Measurements from ENCODE around the gene FITM1. TPM values are rescaled to one million over a fixed set of nuclear protein-coding genes. Genes with fewer than 3 reads are reported as not detected.

Gene FITM1
- total RNA-seq, 1 experiment from 2014 or later, result 0.72 TPM

GRCh38 chr14:24100197-24100981, 30.1 kb upstream of the FITM1 start:
- Histone ChIP-seq H2BK20ac (ENCODE audit: low read depth, low read length, poor library complexity, severe bottlenecking) (no peak overlapping the region), H3K4me1 (ENCODE audit: insufficient read depth, low read length) (no peaks in the 10 kb centered on the region), H3K27me3 (ENCODE audit: insufficient read depth, low read length) (no peaks in the 10 kb centered on the region), H3K79me1 (ENCODE audit: insufficient read depth, low read depth, low read length, poor library complexity, severe bottlenecking) (no peaks in the 10 kb centered on the region), H2BK15ac (ENCODE audit: low read depth, low read length) (no peak overlapping the region), H3K23ac (ENCODE audit: insufficient read length, low read depth, low read length) (no peak overlapping the region), H3K79me2 (ENCODE audit: insufficient read depth, low read length) (no peaks in the 10 kb centered on the region; the same call in 1 of the 2 replicates), H2BK120ac (ENCODE audit: low read depth, low read length, poor library complexity, severe bottlenecking) (no peak overlapping the region), H2AK5ac (ENCODE audit: insufficient read length, low read length) (no peak overlapping the region), H2BK5ac (ENCODE audit: insufficient read length, low read length) (no peak overlapping the region), H4K20me1 (ENCODE audit: control insufficient read depth, insufficient read depth, insufficient read length) (no peaks in the 10 kb centered on the region), H3K4me2 (ENCODE audit: insufficient read depth, insufficient read length, low read length) (no peak overlapping the region), H4K5ac (ENCODE audit: insufficient read length, low read depth, low read length) (no peak overlapping the region), H3K56ac (ENCODE audit: insufficient read length, low read depth, low read length) (no peak overlapping the region), H4K91ac (ENCODE audit: insufficient read length, low read depth, low read length) (no peak overlapping the region), H2BK12ac (ENCODE audit: insufficient read length, low read depth, low read length) (no peak overlapping the region), H4K8ac (replicated peaks; ENCODE audit: insufficient read length, low read depth, low read length) (no peak overlapping the region), H3K27ac (ENCODE audit: insufficient read length, low read depth, low read length) (no peak overlapping the region), H2AFZ (ENCODE audit: low read length) (no peak overlapping the region), H3K4ac (ENCODE audit: low read depth, low read length) (no peak overlapping the region), H3K18ac (ENCODE audit: insufficient read length, low read depth, low read length) (no peak overlapping the region), H3K9ac (ENCODE audit: extremely low read depth, insufficient read length, low read length) (no peak overlapping the region), H3K9me3 (ENCODE audit: control insufficient read depth, low read depth, low read length) (no peaks in the 10 kb centered on the region), H3K23me2 (ENCODE audit: insufficient read length, low read depth, low read length, poor library complexity, severe bottlenecking) (peaks cover under 1% of the 10 kb centered on the region), H3K14ac (ENCODE audit: insufficient read depth, low read length) (no peak overlapping the region), H3T11ph (ENCODE audit: low read length) (no peak overlapping the region)
- TF ChIP-seq CTCF (conservative IDR thresholded peaks at IDR 0.05), result no peak
- H3K9me3 Mint-ChIP-seq, result peaks cover 18 to 19% of the 10 kb centered on the region in 2 experiments
- H3K27ac Mint-ChIP-seq, result no peak overlapping the region
- no peak for DNase-seq
- peaks cover 5 to 11% of the 10 kb centered on the region in 2 experiments for H3K4me1 Mint-ChIP-seq
- no peak overlapping the region for H3K4me3 Mint-ChIP-seq
- peaks cover 71 to 86% (median 77%) of the 10 kb centered on the region in 3 experiments for H3K36me3 Mint-ChIP-seq (ENCODE audit: insufficient read depth in 1 of 3, low read depth in 3 of 3)
- no peaks in the 10 kb centered on the region; the same call in 1 of the 2 replicates for H3K27me3 Mint-ChIP-seq (ENCODE audit: low read depth)
- no CpG with 5 or more reads among the region's 4 CpGs for WGBS (ENCODE audit: extremely low coverage, insufficient read length, low lambda C conversion rate)

Data from H9 (cell line).